Neural cell (in vitro differentiated cells): ENCODE measurements around the gene SLC17A1. TPM values are rescaled to one million over a fixed set of nuclear protein-coding genes. Genes with fewer than 3 reads are reported as not detected.

Experiments used
- H2AFZ ChIP-seq: fragments of 200-600, 300-800 bp; sonication (generic), shearing (Covaris generic); 2 replicates; pipeline ENCODE4 v1.6.0; 2014; ENCODE audit warnings: low read depth, mild to moderate bottlenecking, antibody characterized with exemption, low read length, moderate library complexity
- H3F3A ChIP-seq: fragments of 200-600 bp; shearing (Covaris generic); 2 replicates; pipeline ENCODE4 v1.6.1; 2016; ENCODE audit warnings: mild to moderate bottlenecking, moderate library complexity, mixed read lengths, antibody characterized with exemption, low read length; ENCODE audit not compliant: insufficient read depth, poor library complexity, severe bottlenecking
- H3K27ac ChIP-seq: fragments of 200-600, 300-800 bp; sonication (generic), shearing (Covaris generic); 2 replicates; pipeline ENCODE4 v1.5.1; 2014; ENCODE audit warnings: mild to moderate bottlenecking, low read length, moderate library complexity
- H3K27me3 ChIP-seq: fragments of 300-800, 200-600 bp; sonication (generic), shearing (Covaris generic); 2 replicates; pipeline ENCODE4 v1.6.0; 2014; ENCODE audit warnings: mild to moderate bottlenecking, low read depth, low read length, moderate library complexity; ENCODE audit not compliant: insufficient read depth
- H3K36me3 ChIP-seq: fragments of 300-800, 200-600 bp; sonication (generic), shearing (Covaris generic); 2 replicates; pipeline ENCODE4 v1.5.1; 2014; ENCODE audit warnings: mild to moderate bottlenecking, antibody characterized with exemption, low read length, moderate library complexity; ENCODE audit not compliant: insufficient read depth
- H3K4me2 ChIP-seq: fragments of 300-800, 200-600 bp; sonication (generic), shearing (Covaris generic); 2 replicates; pipeline ENCODE4 v1.6.0; 2014; ENCODE audit warnings: mild to moderate bottlenecking, low read length
- H3K4me3 ChIP-seq: fragments of 300-800, 200-600 bp; sonication (generic), shearing (Covaris generic); 2 replicates; pipeline ENCODE4 v1.5.1; 2014; ENCODE audit warnings: mild to moderate bottlenecking, low read length, moderate library complexity
- H3K79me2 ChIP-seq: fragments of 200-600 bp; shearing (Covaris generic); replicated peaks from 2 replicates; pipeline ENCODE4 v1.6.0; 2014; ENCODE audit warnings: mild to moderate bottlenecking, low read length, moderate library complexity; ENCODE audit not compliant: insufficient read depth
- H3K9ac ChIP-seq: fragments of 300-800, 200-600 bp; sonication (generic), shearing (Covaris generic); 2 replicates; pipeline ENCODE4 v1.6.1; 2016; ENCODE audit warnings: mild to moderate bottlenecking, low read length, mixed read lengths
- H3K9me2 ChIP-seq: fragments of 200-600 bp; shearing (Covaris generic); 2 replicates; pipeline ENCODE4 v1.6.1; 2016; ENCODE audit warnings: mild to moderate bottlenecking, low read length, mixed read lengths; ENCODE audit not compliant: insufficient read depth
- H3K9me3 ChIP-seq: fragments of 200-600, 300-800 bp; sonication (generic), shearing (Covaris generic); 2 replicates; pipeline ENCODE4 v1.6.1; 2016; ENCODE audit warnings: mild to moderate bottlenecking, mixed run types, low read length, moderate library complexity, mixed read lengths
- H4K20me1 ChIP-seq: fragments of 200-600 bp; shearing (Covaris generic); 2 replicates; pipeline ENCODE4 v1.6.1; 2016; ENCODE audit warnings: mild to moderate bottlenecking, mixed run types; ENCODE audit not compliant: insufficient read depth
- CTCF ChIP-seq: fragments of 450-650 bp; IDR thresholded peaks from 2 replicates; pipeline ENCODE4 v1.5.1; 2014; ENCODE audit warnings: antibody characterized with exemption, mild to moderate bottlenecking, moderate library complexity; ENCODE audit not compliant: poor library complexity, severe bottlenecking
- EP300 ChIP-seq: fragments of 450-650 bp; conservative IDR thresholded peaks from 2 replicates; pipeline ENCODE4 v1.6.1; 2014; ENCODE audit warnings: antibody characterized with exemption, mild to moderate bottlenecking, moderate library complexity; ENCODE audit not compliant: poor library complexity, severe bottlenecking
- EZH2 ChIP-seq: fragments of 200-600, 300-800 bp; shearing (Covaris generic), sonication (generic); IDR thresholded peaks from 2 replicates; pipeline ENCODE4 v1.6.1; 2014; ENCODE audit warnings: antibody characterized with exemption, low read length, borderline replicate concordance, mild to moderate bottlenecking; ENCODE audit not compliant: insufficient read depth, poor library complexity, severe bottlenecking
- MXI1 ChIP-seq: fragments of 450-650 bp; conservative IDR thresholded peaks from 2 replicates; pipeline ENCODE4 v1.6.1; 2014; ENCODE audit warnings: antibody characterized with exemption, mild to moderate bottlenecking; ENCODE audit not compliant: poor library complexity, severe bottlenecking
- POLR2AphosphoS5 ChIP-seq: IDR thresholded peaks from 2 replicates; pipeline ENCODE4 v1.6.1; 2012
- RAD21 ChIP-seq: fragments of 450-650 bp; conservative IDR thresholded peaks from 2 replicates; pipeline ENCODE4 v1.6.1; 2014; ENCODE audit warnings: antibody characterized with exemption, mild to moderate bottlenecking, moderate library complexity
- REST ChIP-seq: IDR thresholded peaks from 2 replicates; pipeline ENCODE4 v1.6.1; 2012; ENCODE audit warnings: borderline replicate concordance
- SMC3 ChIP-seq: fragments of 450-650 bp; conservative IDR thresholded peaks from 2 replicates; pipeline ENCODE4 v1.6.1; 2014; ENCODE audit warnings: antibody characterized with exemption, mild to moderate bottlenecking, moderate library complexity; ENCODE audit not compliant: poor library complexity
- TAF1 ChIP-seq: IDR thresholded peaks from 2 replicates; pipeline ENCODE4 v1.6.1; 2012; ENCODE audit warnings: low read depth
- polyA plus RNA-seq: library from polyadenylated mRNA; depleted of rRNA; stranded (reverse); fragments of >200 nt; gene quantifications from 2 replicates; pipeline ENCODE4 v1.2.3, GENCODE V29; 2014

The SLC17A1 gene
- polyA plus RNA-seq, 1 donor from 2014 or later: not detected

- Histone ChIP-seq H3K9me3 (no peaks in the 10 kb centered on the region), H3K4me2 (no peak overlapping the region), H3K36me3 (no peaks in the 10 kb centered on the region), H4K20me1 (no peaks in the 10 kb centered on the region), H3K27me3 (no peaks in the 10 kb centered on the region), H3K4me3 (no peak overlapping the region), H3K79me2 (no peaks in the 10 kb centered on the region), H2AFZ (no peak overlapping the region), H3K27ac (no peak overlapping the region), H3K9ac (no peak overlapping the region), H3F3A (no peaks in the 10 kb centered on the region), H3K9me2 (no peaks in the 10 kb centered on the region)
- TF ChIP-seq CTCF (no peak), MXI1 (no peak), EP300 (no peak), SMC3 (no peak), POLR2AphosphoS5 (no peak), RAD21 (no peak), EZH2 (no peak), REST (no peak), TAF1 (no peak)
These were observed 2.5 kb downstream of the SLC17A1 start for GRCh38 chr6:25829375-25829774.

- Histone ChIP-seq H3K4me2 (no peak overlapping the region), H3K9ac (no peak overlapping the region), H3K27me3 (no peaks in the 10 kb centered on the region), H3K79me2 (no peaks in the 10 kb centered on the region), H3K27ac (no peak overlapping the region), H3K36me3 (no peaks in the 10 kb centered on the region), H3K9me2 (no peaks in the 10 kb centered on the region), H3F3A (no peaks in the 10 kb centered on the region), H4K20me1 (no peaks in the 10 kb centered on the region), H2AFZ (no peak overlapping the region), H3K9me3 (no peaks in the 10 kb centered on the region), H3K4me3 (no peak overlapping the region)
- no peak for TF ChIP-seq TAF1
- TF ChIP-seq EZH2: no peak
- TF ChIP-seq CTCF: no peak
- no peak for TF ChIP-seq REST
- TF ChIP-seq RAD21: no peak
- TF ChIP-seq MXI1: no peak
- no peak for TF ChIP-seq POLR2AphosphoS5
- TF ChIP-seq SMC3: no peak
- TF ChIP-seq EP300: no peak
These were observed 10.5 kb downstream of the SLC17A1 start for GRCh38 chr6:25821341-25821740.
